Neural cell (in vitro differentiated cells): ENCODE measurements around the gene HENMT1. TPM values are rescaled to one million over a fixed set of nuclear protein-coding genes. Genes with fewer than 3 reads are reported as not detected.

Source experiments
- H2AFZ ChIP-seq: fragments of 200-600, 300-800 bp; sonication (generic), shearing (Covaris generic); 2 replicates; pipeline ENCODE4 v1.6.0; 2014; ENCODE audit warnings: low read depth, mild to moderate bottlenecking, antibody characterized with exemption, low read length, moderate library complexity
- H3F3A ChIP-seq: fragments of 200-600 bp; shearing (Covaris generic); 2 replicates; pipeline ENCODE4 v1.6.1; 2016; ENCODE audit warnings: mild to moderate bottlenecking, moderate library complexity, mixed read lengths, antibody characterized with exemption, low read length; ENCODE audit not compliant: insufficient read depth, poor library complexity, severe bottlenecking
- H3K27ac ChIP-seq: fragments of 200-600, 300-800 bp; sonication (generic), shearing (Covaris generic); 2 replicates; pipeline ENCODE4 v1.5.1; 2014; ENCODE audit warnings: mild to moderate bottlenecking, low read length, moderate library complexity
- H3K27me3 ChIP-seq: fragments of 300-800, 200-600 bp; sonication (generic), shearing (Covaris generic); 2 replicates; pipeline ENCODE4 v1.6.0; 2014; ENCODE audit warnings: mild to moderate bottlenecking, low read depth, low read length, moderate library complexity; ENCODE audit not compliant: insufficient read depth
- H3K36me3 ChIP-seq: fragments of 300-800, 200-600 bp; sonication (generic), shearing (Covaris generic); 2 replicates; pipeline ENCODE4 v1.5.1; 2014; ENCODE audit warnings: mild to moderate bottlenecking, antibody characterized with exemption, low read length, moderate library complexity; ENCODE audit not compliant: insufficient read depth
- H3K4me2 ChIP-seq: fragments of 300-800, 200-600 bp; sonication (generic), shearing (Covaris generic); 2 replicates; pipeline ENCODE4 v1.6.0; 2014; ENCODE audit warnings: mild to moderate bottlenecking, low read length
- H3K4me3 ChIP-seq: fragments of 300-800, 200-600 bp; sonication (generic), shearing (Covaris generic); 2 replicates; pipeline ENCODE4 v1.5.1; 2014; ENCODE audit warnings: mild to moderate bottlenecking, low read length, moderate library complexity
- H3K79me2 ChIP-seq: fragments of 200-600 bp; shearing (Covaris generic); replicated peaks from 2 replicates; pipeline ENCODE4 v1.6.0; 2014; ENCODE audit warnings: mild to moderate bottlenecking, low read length, moderate library complexity; ENCODE audit not compliant: insufficient read depth
- H3K9ac ChIP-seq: fragments of 300-800, 200-600 bp; sonication (generic), shearing (Covaris generic); 2 replicates; pipeline ENCODE4 v1.6.1; 2016; ENCODE audit warnings: mild to moderate bottlenecking, low read length, mixed read lengths
- H3K9me2 ChIP-seq: fragments of 200-600 bp; shearing (Covaris generic); 2 replicates; pipeline ENCODE4 v1.6.1; 2016; ENCODE audit warnings: mild to moderate bottlenecking, low read length, mixed read lengths; ENCODE audit not compliant: insufficient read depth
- H3K9me3 ChIP-seq: fragments of 200-600, 300-800 bp; sonication (generic), shearing (Covaris generic); 2 replicates; pipeline ENCODE4 v1.6.1; 2016; ENCODE audit warnings: mild to moderate bottlenecking, mixed run types, low read length, moderate library complexity, mixed read lengths
- H4K20me1 ChIP-seq: fragments of 200-600 bp; shearing (Covaris generic); 2 replicates; pipeline ENCODE4 v1.6.1; 2016; ENCODE audit warnings: mild to moderate bottlenecking, mixed run types; ENCODE audit not compliant: insufficient read depth
- CTCF ChIP-seq: fragments of 450-650 bp; IDR thresholded peaks from 2 replicates; pipeline ENCODE4 v1.5.1; 2014; ENCODE audit warnings: antibody characterized with exemption, mild to moderate bottlenecking, moderate library complexity; ENCODE audit not compliant: poor library complexity, severe bottlenecking
- EP300 ChIP-seq: fragments of 450-650 bp; conservative IDR thresholded peaks from 2 replicates; pipeline ENCODE4 v1.6.1; 2014; ENCODE audit warnings: antibody characterized with exemption, mild to moderate bottlenecking, moderate library complexity; ENCODE audit not compliant: poor library complexity, severe bottlenecking
- EZH2 ChIP-seq: fragments of 200-600, 300-800 bp; shearing (Covaris generic), sonication (generic); IDR thresholded peaks from 2 replicates; pipeline ENCODE4 v1.6.1; 2014; ENCODE audit warnings: antibody characterized with exemption, low read length, borderline replicate concordance, mild to moderate bottlenecking; ENCODE audit not compliant: insufficient read depth, poor library complexity, severe bottlenecking
- MXI1 ChIP-seq: fragments of 450-650 bp; conservative IDR thresholded peaks from 2 replicates; pipeline ENCODE4 v1.6.1; 2014; ENCODE audit warnings: antibody characterized with exemption, mild to moderate bottlenecking; ENCODE audit not compliant: poor library complexity, severe bottlenecking
- POLR2AphosphoS5 ChIP-seq: IDR thresholded peaks from 2 replicates; pipeline ENCODE4 v1.6.1; 2012
- RAD21 ChIP-seq: fragments of 450-650 bp; conservative IDR thresholded peaks from 2 replicates; pipeline ENCODE4 v1.6.1; 2014; ENCODE audit warnings: antibody characterized with exemption, mild to moderate bottlenecking, moderate library complexity
- SMC3 ChIP-seq: fragments of 450-650 bp; conservative IDR thresholded peaks from 2 replicates; pipeline ENCODE4 v1.6.1; 2014; ENCODE audit warnings: antibody characterized with exemption, mild to moderate bottlenecking, moderate library complexity; ENCODE audit not compliant: poor library complexity
- TAF1 ChIP-seq: IDR thresholded peaks from 2 replicates; pipeline ENCODE4 v1.6.1; 2012; ENCODE audit warnings: low read depth
- polyA plus RNA-seq: library from polyadenylated mRNA; depleted of rRNA; stranded (reverse); fragments of >200 nt; gene quantifications from 2 replicates; pipeline ENCODE4 v1.2.3, GENCODE V29; 2014
- TF ChIP-seq, protein P1 (sequence below): IDR thresholded peaks from 2 replicates; pipeline ENCODE4 v1.6.1; 2012; ENCODE audit warnings: borderline replicate concordance

Gene HENMT1
- polyA plus RNA-seq, 1 donor from 2014 or later, result 4.1 TPM

DNA sequence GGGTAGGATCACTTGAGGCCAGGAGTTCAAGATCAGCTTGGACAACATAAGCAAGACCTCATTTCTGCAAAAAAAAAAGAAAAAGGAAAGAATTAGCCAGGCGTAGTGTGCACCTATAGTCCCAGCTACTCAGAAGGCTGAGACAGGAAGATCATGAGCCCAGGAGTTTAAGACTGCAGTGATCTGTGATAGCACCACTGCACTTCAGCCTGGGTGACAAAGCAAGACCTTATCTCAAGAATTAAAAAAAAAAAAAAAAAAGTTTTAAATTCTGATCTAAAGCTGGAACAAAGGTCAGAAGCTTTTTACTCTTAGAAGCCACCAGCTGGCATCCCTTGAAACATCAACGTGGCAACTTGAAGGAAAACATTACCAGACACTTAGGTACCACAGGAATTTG, 45.3 kb downstream of the HENMT1 start:
- Histone ChIP-seq H3K9ac (no peak overlapping the region), H3K4me3 (no peak overlapping the region), H3K79me2 (no peaks in the 10 kb centered on the region)

DNA sequence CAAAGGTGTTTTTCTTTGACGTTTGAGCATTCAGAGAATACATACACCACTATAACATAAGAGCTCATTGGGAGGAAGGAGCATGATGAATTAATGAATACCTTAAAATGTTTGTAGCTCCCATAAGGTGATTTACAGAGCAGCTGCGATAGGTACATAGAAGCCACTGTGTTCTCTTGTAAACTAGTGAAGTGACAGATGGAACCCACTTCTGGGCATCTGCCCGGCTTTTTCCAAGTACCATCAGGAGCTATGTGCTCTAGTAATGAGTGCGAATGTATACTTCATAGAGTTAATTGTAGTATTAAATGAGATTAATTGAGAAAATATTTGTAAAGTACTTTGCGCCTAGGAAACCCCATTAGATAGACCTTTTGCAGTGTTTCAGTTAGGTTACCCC, 48.4 kb downstream of the HENMT1 start:
- no peak overlapping the region for H3K4me3 ChIP-seq
- no peaks in the 10 kb centered on the region for H3F3A ChIP-seq
- H3K79me2 ChIP-seq, result no peaks in the 10 kb centered on the region
- H3K27me3 ChIP-seq, result no peaks in the 10 kb centered on the region
- TF ChIP-seq, protein P1, sequence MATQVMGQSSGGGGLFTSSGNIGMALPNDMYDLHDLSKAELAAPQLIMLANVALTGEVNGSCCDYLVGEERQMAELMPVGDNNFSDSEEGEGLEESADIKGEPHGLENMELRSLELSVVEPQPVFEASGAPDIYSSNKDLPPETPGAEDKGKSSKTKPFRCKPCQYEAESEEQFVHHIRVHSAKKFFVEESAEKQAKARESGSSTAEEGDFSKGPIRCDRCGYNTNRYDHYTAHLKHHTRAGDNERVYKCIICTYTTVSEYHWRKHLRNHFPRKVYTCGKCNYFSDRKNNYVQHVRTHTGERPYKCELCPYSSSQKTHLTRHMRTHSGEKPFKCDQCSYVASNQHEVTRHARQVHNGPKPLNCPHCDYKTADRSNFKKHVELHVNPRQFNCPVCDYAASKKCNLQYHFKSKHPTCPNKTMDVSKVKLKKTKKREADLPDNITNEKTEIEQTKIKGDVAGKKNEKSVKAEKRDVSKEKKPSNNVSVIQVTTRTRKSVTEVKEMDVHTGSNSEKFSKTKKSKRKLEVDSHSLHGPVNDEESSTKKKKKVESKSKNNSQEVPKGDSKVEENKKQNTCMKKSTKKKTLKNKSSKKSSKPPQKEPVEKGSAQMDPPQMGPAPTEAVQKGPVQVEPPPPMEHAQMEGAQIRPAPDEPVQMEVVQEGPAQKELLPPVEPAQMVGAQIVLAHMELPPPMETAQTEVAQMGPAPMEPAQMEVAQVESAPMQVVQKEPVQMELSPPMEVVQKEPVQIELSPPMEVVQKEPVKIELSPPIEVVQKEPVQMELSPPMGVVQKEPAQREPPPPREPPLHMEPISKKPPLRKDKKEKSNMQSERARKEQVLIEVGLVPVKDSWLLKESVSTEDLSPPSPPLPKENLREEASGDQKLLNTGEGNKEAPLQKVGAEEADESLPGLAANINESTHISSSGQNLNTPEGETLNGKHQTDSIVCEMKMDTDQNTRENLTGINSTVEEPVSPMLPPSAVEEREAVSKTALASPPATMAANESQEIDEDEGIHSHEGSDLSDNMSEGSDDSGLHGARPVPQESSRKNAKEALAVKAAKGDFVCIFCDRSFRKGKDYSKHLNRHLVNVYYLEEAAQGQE, result no peak
- TF ChIP-seq EZH2 (no peak), TAF1 (no peak), POLR2AphosphoS5 (no peak), RAD21 (no peak), SMC3 (no peak), CTCF (no peak)
- no peaks in the 10 kb centered on the region for H3K9me2 ChIP-seq
- H3K36me3 ChIP-seq, result no peaks in the 10 kb centered on the region
- no peak overlapping the region for H3K27ac ChIP-seq
- H4K20me1 ChIP-seq, result no peaks in the 10 kb centered on the region
- no peak overlapping the region for H3K9ac ChIP-seq
- H3K4me2 ChIP-seq, result no peak overlapping the region
- no peaks in the 10 kb centered on the region for H3K9me3 ChIP-seq
- H2AFZ ChIP-seq, result no peak overlapping the region

More for the DNA sequence above, 45.3 kb downstream of the HENMT1 start:
- H3K9me3 ChIP-seq, result no peaks in the 10 kb centered on the region
- H3K36me3 ChIP-seq, result no peaks in the 10 kb centered on the region
- H3K4me2 ChIP-seq, result no peak overlapping the region
- no peaks in the 10 kb centered on the region for H3K27me3 ChIP-seq
- TF ChIP-seq MXI1, result no peak
- TF ChIP-seq TAF1, result no peak
- no peak for TF ChIP-seq POLR2AphosphoS5
- TF ChIP-seq RAD21, result no peak
- TF ChIP-seq, protein P1, result no peak
- TF ChIP-seq EP300, result no peak
- TF ChIP-seq CTCF, result no peak
- no peak for TF ChIP-seq SMC3
- no peak for TF ChIP-seq EZH2
- no peaks in the 10 kb centered on the region for H3K9me2 ChIP-seq
- H3F3A ChIP-seq, result no peaks in the 10 kb centered on the region
- H3K27ac ChIP-seq, result no peak overlapping the region
- no peaks in the 10 kb centered on the region for H4K20me1 ChIP-seq
- no peak overlapping the region for H2AFZ ChIP-seq
